ENCODE results near the gene DNAH11.
"Not testable (repeated sequence)": the region's sequence is repeated elsewhere in the genome, so short reads cannot be mapped to it uniquely, and the experiment has no call there.

DNAH11 gene

DNA sequence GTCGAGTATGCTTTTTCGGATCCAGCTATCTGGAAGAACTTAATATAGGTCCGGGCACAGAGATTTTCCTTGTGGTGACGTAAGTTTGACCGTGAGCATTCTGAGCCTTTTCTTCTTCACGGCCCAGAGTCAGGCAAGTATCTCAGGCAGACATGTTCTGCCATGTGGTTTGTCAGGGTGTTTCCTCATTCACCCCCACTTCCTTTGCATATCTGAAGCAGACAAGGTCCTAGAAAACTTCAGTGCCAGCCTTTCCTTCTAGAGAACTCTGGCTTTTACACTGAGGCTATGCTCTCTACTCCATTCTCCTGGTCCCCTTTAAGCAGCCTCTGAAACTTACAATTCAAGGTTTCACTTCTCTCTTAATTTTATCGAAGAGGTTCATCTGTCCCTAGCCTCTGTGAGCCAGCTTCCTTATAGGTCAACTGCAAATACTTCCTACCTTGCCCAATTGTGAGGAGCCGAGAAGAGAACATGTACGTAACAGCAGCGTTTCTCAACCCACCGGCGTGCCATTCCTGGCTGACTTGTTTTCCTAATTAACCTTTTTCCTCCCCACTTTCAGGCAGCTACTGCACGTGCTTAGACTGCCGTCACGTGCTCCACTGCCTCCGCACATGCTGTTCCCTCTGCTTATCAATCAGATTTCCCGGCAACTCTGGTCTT lies 355.6 kb downstream of the DNAH11 start:
- no peak for DNase-seq

- no peak for DNase-seq
Measured at GRCh38 chr7:21902240-21902639, 359.4 kb downstream of the DNAH11 start.

DNA sequence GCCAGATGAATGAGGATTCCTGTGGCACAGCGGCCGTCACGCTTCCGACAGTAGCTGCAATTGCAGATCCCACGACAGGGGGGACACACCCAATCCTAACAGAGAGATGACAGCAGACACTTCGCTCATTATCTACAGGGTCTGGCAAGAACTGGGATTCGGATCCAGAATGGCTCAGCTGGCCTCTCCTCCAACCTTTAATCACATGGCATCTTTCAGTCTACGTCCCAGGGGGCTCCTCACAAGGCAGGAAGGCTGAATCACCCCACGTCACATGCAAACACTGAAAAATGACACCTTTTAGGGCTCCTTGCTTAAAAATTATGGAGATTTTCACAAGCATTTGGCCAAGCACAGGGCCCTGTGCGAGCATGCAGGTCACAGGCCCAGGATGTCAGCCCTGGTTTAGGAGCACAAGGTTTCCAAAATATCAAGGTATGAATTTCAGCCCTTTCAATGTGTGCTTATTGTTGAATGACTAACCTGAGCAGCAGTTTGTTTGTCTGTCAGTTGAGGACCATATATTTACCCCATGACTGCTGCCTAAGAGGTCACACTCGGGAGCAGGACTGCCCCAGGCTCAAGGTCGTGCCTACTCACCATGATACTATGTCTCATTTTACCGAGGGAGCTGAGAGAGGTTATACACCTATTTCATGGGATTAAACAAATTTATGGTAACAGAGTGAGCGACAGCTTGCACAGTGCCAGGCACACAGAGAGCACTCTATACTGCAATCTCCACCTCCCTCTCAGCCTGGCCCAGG lies 360.4 kb downstream of the DNAH11 start:
- DNase-seq: no peak

GRCh38 chr7:21908746-21909145 lies 365.9 kb downstream of the DNAH11 start:
- no peak for DNase-seq

DNA sequence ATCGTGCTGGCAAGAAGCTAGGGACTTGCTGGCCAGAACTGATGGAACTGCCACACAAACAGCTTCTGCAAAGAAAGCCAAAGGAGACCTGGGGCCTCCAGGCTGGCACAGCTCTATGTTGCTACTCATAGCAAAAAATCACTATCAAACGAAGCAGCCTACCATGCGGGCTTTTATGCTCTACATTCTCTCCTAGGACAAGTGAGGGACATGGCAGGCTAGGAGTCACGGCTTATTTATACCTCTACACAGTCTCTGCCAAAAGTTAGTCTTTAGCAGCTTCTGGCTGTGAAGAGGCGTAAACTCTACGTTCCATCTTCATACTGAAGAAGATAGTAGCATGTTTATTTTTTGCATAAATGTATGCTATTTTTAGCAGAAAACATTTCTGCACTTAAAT lies 367.4 kb downstream of the DNAH11 start:
- DNase-seq: no peak

GRCh38 chr7:21911341-21911875 lies 368.6 kb downstream of the DNAH11 start:
- no peak for DNase-seq

DNA sequence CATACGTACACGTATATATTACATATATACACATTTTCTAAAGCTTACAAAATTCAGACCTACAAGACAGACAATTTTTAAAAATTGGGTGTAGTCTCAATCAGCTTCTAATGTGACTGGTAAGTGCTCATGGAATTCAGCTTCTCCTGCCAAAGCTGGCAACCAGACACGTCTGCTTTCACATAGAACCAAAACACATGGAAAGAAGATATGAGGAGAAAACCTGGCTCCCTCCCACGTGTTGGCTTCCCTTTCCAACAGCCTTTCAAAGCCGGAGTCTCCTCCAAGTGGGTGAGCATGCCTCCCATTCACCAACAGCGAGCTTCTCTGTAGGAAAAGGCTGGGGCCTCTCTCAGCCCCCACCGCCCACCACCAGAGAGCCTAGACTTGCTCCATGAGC lies 369.5 kb downstream of the DNAH11 start:
- DNase-seq: no peak

DNA sequence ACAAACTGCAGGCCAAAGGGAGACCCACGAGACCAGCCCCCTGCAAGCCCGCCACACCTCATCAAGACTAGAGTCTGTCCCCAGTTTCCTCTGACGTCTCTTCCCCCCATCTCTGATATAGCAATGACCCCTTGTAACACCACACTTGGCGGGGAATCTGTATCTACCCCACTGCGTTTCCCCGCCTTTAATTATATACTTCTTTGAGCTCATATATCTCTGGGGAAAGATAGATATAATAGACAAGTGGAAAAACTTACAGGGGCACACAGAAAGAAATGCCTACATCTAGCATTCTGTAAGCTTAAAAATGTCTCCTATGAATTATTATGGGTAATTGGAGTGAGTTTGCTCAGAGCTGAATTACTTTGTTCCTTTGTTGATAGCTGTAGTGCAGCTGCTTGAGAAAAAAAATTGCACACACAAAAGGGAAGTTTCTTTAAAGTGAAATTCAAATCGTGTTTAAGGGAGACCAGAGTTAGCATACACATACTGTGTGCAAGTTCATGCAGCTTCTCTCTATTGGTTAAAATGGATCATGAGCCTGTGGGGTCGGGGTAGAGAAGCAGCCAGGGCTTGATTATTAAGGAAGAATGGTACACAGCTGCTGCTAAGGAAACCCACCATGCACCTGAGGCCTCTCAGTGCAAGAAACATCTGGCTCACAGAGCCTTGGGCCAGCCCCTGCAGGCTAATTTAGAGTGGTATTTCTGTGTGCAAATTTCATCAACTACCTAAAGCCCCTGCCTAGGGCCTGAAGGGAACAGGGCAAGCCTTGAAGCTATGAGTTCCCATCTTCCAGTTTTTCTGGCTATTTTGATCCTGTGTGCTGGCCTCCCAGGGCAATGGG lies 370.3 kb downstream of the DNAH11 start:
- no peak for DNase-seq

- DNase-seq: no peak
Measured at GRCh38 chr7:21914671-21915070, 371.8 kb downstream of the DNAH11 start.

DNA sequence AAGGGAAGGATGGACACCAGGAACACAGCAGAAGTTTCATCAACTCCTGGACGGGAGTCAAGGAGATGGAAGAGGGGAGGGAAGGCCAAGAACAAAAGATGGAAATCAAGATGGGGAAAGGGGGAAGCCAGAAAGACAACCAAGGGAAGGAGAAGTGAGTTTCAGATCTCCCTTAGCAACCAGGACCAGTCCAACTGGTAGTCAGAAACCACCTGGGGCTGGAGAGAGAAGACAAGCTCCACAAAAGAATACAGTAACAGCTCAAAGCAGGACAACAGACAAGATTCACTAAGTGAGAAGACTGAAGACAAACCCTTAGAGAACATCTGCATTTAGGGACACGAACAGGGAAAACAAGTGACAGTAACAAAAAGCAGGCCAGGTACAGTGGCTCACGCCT lies 372.3 kb downstream of the DNAH11 start:
- no peak for DNase-seq

GRCh38 chr7:21916176-21916575 lies 373.3 kb downstream of the DNAH11 start:
- no peak for DNase-seq

DNA sequence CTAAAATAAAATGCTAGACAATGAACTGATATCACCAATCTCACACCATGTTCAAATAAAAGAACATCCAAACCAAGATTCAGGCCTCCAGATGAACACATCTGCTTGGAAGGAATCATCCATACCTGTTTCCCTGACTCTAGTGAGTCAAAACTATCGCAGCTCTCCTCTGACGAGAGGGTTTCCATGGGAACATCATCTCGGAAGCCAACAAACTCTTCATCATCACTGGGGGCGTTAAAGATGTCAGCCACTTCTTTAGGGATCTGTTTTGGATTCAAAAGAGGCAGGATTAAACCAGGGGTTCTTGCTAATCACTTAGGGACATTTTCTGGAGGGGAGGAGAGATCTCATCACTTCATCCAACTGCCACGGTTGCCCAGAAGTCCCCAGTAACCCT lies 373.8 kb downstream of the DNAH11 start:
- no peak for DNase-seq

- DNase-seq: no peak
Measured at GRCh38 chr7:21918216-21918615, 375.4 kb downstream of the DNAH11 start.

DNA sequence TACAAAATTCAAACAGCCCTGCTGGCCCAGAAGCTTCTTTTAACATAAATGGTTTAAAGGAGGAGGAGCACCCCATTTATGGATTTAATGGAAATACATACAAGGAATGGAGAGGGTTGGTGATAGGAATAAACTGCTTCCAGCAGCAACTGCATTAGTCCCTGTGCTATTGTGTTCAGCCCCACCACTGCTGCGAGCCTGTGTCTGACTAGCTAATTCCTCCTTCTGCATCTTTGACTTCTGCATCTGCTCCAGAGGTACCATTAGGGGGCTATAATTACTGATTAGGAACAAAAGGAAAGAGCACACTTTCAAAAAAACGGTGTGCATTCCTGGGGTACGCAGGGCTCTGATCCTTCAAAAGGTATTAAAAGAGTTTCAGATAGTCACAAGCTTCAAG lies 378.1 kb downstream of the DNAH11 start:
- DNase-seq: no peak

DNA sequence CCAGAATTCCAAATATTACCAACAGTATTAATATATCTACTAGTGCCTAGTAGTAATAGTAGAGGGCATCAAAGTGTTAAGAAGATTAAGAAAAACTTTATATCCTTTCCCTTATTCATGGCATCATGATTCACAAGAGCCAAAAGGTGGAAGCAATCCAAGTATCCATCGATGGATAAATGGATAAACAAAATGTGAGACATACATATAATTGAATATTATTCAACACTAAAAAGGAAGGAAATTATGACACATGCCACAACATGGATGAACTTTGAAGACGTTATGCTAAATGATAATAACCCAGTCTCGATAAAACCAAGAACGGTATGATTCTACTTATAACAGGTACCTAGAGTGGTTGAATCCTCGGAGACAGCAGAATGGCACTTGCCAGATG lies 379.8 kb downstream of the DNAH11 start:
- DNase-seq: no peak

- no peak for DNase-seq
Measured at GRCh38 chr7:21923658-21924057, 380.8 kb downstream of the DNAH11 start.

GRCh38 chr7:21926448-21926847 lies 383.6 kb downstream of the DNAH11 start:
- no peak for DNase-seq

DNA sequence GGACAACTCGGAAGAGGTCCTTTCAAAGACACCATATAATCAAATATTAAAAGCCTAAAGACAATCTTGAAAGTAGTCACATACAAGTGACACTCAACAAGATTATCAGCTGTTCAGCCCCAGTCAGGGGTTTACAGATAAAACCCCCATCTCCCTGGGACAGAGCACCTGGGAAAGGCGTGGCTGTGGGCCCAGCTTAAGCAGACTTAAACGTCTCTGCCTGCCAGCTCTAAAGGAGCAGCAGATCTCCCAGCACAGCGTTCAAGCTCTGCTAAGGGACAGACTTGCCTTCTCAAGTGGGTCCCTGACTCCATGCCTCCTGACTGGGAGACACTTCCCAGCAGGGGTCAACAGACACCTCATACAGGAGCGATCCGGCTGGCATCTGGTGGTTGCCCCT lies 384.9 kb downstream of the DNAH11 start:
- DNase-seq: no peak

GRCh38 chr7:21933293-21933692 lies 390.5 kb downstream of the DNAH11 start:
- not testable (repeated sequence) for DNase-seq

GRCh38 chr7:21934808-21935207 lies 392.0 kb downstream of the DNAH11 start:
- no peak for DNase-seq

DNA sequence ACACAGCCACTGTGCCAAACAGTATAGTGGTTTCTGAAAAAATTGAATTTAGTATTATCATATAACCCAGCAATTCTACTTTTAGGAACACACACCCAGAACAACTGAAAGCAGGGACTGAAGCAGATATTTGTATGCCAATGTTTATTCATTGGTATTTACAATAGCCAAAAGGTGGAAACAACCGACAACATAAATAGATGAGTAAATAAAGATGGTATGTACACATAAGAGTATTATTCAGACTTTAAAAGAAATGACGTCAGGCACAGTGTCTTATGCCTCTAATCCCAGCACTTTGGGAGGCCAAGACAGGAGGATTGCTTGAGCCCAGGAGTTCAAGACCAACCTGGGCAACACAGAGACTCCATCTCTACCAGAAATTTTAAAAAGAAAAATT lies 395.6 kb downstream of the DNAH11 start:
- no peak for DNase-seq

- no peak for DNase-seq
Measured at GRCh38 chr7:21939136-21939857, 396.5 kb downstream of the DNAH11 start.

All from effector CD8-positive, alpha-beta T cell (primary cell).